ENCODE results near the gene FXYD6.

The FXYD6 gene

GRCh38 chr11:117883063-117883462 is 6.6 kb upstream of the FXYD6 start:
- TF ChIP-seq ZFX (IDR thresholded peaks at IDR 0.05) = no peak
- TF ChIP-seq, protein P1, sequence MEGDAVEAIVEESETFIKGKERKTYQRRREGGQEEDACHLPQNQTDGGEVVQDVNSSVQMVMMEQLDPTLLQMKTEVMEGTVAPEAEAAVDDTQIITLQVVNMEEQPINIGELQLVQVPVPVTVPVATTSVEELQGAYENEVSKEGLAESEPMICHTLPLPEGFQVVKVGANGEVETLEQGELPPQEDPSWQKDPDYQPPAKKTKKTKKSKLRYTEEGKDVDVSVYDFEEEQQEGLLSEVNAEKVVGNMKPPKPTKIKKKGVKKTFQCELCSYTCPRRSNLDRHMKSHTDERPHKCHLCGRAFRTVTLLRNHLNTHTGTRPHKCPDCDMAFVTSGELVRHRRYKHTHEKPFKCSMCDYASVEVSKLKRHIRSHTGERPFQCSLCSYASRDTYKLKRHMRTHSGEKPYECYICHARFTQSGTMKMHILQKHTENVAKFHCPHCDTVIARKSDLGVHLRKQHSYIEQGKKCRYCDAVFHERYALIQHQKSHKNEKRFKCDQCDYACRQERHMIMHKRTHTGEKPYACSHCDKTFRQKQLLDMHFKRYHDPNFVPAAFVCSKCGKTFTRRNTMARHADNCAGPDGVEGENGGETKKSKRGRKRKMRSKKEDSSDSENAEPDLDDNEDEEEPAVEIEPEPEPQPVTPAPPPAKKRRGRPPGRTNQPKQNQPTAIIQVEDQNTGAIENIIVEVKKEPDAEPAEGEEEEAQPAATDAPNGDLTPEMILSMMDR (conservative IDR thresholded peaks at IDR 0.05) = no peak

GRCh38 chr11:117882311-117882905 is 6.0 kb upstream of the FXYD6 start:
- TF ChIP-seq, protein P1 (conservative IDR thresholded peaks at IDR 0.05) = no peak
- no peak for TF ChIP-seq ZFX (IDR thresholded peaks at IDR 0.05)
- no peak overlapping the region for H3K27ac ChIP-seq

More at GRCh38 chr11:117883063-117883462, 6.6 kb upstream of the FXYD6 start:
- H3K27ac ChIP-seq = no peak overlapping the region

DNA sequence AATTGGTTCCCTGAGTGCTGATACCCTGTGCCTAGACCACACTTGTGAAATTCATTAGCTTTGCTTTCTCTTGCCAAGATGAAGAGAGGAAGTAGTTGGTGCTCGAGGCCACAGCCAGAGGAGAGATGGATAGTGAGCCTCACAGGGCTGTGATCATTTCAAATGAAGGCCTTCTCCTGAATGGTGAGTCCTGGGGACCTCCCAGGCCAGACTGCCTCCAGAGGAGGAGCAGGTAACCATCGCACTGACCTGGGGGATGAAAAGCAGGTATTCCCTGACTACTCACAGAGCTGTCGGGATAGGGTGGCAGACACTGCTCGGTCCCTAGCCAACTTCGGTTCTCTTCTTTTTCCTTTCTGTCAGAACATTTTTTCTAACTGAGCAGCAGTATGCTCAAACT is 4.8 kb upstream of the FXYD6 start:
- H3K27ac ChIP-seq = no peak overlapping the region
- TF ChIP-seq, protein P1 (conservative IDR thresholded peaks at IDR 0.05) = no peak
- TF ChIP-seq ZFX (IDR thresholded peaks at IDR 0.05) = no peak

GRCh38 chr11:117879516-117880480 is 3.3 kb upstream of the FXYD6 start:
- no peak overlapping the region for H3K27ac ChIP-seq
- no peak for TF ChIP-seq ZFX (IDR thresholded peaks at IDR 0.05)
- TF ChIP-seq, protein P1 (conservative IDR thresholded peaks at IDR 0.05) = no peak

- H3K27ac ChIP-seq = no peak overlapping the region
- TF ChIP-seq ZFX (IDR thresholded peaks at IDR 0.05) = no peak
- TF ChIP-seq, protein P1 (conservative IDR thresholded peaks at IDR 0.05) = no peak
Observed at GRCh38 chr11:117878939-117879475, 2.5 kb upstream of the FXYD6 start.

- H3K27ac ChIP-seq = no peak overlapping the region
- TF ChIP-seq ZFX (IDR thresholded peaks at IDR 0.05) = no peak
- TF ChIP-seq, protein P1 (conservative IDR thresholded peaks at IDR 0.05) = no peak
Observed at GRCh38 chr11:117878314-117878938, 2.0 kb upstream of the FXYD6 start.

All from C4-2B (cell line).